Stimulated activated CD8-positive, alpha-beta memory T cell treated with anti-CD3 and anti-CD28 coated beads, Interleukin-2, amount 100 ng/mL, for 48 hours (primary cell): ENCODE measurements around the gene ALG9.

Experiments used
- DNase-seq, 2 donors: peaks; one replicate each; pipeline ENCODE4 v3.0.0-alpha.2; 2020; ENCODE audit warnings: low read depth in 2 of 2

Gene ALG9

DNA sequence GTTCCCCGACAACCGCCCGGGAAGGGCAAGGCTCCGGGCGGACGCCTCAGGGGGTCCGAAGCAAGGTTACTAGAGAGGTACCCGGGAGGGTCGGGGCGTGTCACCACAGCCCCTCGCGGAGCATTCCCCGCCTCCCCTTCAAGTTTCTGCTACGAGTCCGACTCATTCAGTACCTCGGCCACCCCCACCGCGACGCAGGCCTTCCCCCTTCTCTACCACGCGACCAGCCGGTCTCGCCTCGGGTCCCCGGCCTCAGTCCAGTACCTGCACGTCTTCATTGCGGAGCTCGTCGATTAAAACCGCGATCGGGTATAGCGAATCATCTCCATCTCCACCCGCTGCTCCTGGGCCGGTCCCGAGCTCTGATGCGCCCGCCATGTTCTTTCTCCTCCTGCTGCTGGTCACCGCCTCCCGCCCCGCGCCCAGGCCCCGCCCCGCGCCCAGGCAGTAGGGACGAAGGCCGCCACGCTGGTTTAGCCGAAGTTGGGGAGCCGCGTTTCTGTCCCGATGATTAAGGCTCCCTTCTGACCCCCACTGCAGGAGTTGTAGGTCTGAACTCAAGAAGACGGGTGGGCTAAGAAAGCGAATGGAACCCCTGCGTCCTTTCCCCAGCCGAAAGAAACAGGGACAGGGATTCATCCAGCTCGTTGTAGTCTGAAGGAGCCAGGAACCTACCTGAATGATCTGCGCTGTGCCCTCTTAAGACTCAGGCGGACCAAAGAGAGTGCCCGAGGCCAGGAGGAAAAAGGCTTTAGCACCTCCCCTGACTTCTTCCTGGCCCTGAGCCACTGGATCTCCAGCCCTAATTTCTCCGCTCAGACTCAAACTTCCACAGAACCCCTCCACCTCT, 105.2 kb downstream of the ALG9 start, which contains the start of gene PPP2R1B:
Gene PPP2R1B (minus strand): TSS at position 406 of the 850 bp plus-strand sequence. CDS start 28 bp downstream, at position 378.
- peak; percentile 59 to 66 for DNase-seq

- no peak for DNase-seq
Observed at GRCh38 chr11:111765320-111765983, 105.9 kb downstream of the ALG9 start.

DNA sequence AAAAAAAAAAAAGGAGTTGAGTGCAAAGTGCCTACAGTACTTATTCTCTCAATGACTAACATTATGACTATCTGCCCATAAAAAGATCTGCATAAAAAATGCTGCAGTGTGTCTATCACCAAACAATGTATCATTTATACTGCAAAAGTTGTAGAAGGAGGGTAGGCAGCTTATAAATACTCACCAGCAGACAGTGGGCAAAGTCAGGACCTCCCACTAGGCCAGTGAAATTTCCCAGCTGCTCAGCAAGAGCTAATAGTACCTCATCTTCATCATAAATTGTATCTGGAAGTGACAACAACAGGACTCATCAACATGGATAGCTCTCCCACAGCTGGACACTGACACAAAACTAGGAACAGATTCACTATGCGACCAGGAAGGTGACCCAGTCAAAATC, 106.8 kb downstream of the ALG9 start:
- DNase-seq = no peak

GRCh38 chr11:111762981-111763643, 108.3 kb downstream of the ALG9 start:
- DNase-seq = no peak

- no peak for DNase-seq
Observed at GRCh38 chr11:111762526-111762925, 108.9 kb downstream of the ALG9 start.

DNA sequence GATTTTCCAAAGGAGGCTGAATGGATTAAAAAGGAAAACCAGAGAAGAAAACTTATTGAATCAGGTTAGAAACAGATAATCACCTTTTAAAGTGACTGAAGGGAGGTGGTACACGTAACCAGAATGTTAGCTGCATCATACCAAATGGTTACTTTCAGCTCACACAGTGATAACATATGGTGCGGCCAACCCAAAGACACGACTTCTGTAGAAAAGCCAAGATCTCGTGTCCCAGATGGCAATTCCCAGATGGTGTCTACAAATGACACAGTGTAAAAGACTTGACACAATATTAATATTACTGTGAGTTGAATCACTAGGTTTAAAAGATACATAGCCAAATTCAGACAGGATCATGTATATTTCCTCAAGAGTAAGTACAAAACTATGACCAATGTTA, 110.3 kb downstream of the ALG9 start:
- DNase-seq = no peak

DNA sequence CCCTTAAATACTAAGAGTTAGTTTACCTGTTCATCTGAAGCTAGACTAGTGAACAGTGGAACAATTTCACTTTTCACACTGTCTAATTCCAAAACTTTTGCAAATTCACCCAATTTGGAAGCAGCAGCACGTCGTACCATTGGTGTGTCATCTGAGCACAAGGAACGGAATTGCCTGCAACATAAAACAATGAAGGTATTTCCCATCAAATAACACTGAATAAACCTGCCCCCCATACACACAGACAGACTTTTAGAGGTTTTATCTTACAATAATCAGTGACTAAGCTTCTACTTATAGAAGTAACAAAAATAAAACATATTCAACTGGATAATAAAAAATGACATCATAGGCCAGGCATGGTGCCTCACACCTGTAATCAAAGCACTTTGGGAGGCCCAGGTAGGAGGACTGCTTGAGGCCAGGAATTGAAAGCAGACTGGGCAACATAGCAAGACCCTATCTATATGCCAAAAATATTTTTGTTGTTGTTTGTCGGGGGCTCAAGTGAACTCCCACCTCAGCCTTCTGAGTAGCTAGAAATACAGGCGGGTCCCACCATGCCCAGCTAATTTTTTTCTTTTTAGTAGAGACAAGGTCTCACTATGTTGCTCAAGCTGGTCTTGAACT, 111.5 kb downstream of the ALG9 start:
- no peak for DNase-seq

GRCh38 chr11:111759376-111759775, 112.0 kb downstream of the ALG9 start:
- DNase-seq = no peak

GRCh38 chr11:111756097-111756496, 115.3 kb downstream of the ALG9 start:
- DNase-seq = no peak

- DNase-seq = no peak
Observed at GRCh38 chr11:111749646-111750045, 121.7 kb downstream of the ALG9 start.

DNA sequence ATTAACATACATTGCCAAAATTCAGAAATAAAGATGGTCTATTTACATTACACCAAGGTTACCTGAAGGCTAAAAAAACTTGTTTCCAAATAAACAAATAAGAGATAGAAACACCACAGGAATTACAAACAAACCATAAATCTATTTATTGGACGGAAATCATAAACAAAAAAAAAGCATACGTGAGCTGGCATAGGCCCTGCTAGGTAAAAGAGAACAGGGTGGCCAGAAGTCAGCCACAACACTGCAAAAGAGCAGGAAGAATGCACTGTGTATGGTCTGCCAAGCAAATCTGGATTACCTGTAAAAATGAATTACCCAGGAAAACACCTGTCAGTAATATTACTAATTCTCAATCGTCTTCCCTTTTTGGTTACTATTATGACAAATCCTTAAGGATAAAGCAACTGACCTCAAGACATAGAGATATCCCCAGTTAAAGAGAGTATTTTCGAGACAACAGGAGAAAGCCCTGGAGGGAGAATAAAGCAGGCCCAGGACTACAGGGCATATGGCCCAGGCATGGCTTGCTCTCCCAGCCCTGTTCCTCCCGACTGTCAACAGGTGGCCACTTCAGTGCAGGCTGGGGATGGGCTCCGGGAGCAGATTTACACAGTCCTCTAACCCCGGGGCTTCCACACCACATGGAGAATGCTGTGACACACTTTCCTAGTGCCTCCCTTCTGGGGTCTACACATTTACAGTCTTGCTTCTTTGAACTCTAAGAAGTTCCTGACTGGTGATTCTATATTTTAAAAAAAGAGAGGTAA, 123.2 kb downstream of the ALG9 start:
- DNase-seq = no peak

GRCh38 chr11:111745719-111746504, 125.5 kb downstream of the ALG9 start:
- DNase-seq = no peak

GRCh38 chr11:111743700-111744099, 127.7 kb downstream of the ALG9 start:
- DNase-seq = no peak

- DNase-seq = no peak
Observed at GRCh38 chr11:111741751-111742150, 129.6 kb downstream of the ALG9 start.

GRCh38 chr11:111739299-111739698, 132.1 kb downstream of the ALG9 start:
- DNase-seq = no peak

DNA sequence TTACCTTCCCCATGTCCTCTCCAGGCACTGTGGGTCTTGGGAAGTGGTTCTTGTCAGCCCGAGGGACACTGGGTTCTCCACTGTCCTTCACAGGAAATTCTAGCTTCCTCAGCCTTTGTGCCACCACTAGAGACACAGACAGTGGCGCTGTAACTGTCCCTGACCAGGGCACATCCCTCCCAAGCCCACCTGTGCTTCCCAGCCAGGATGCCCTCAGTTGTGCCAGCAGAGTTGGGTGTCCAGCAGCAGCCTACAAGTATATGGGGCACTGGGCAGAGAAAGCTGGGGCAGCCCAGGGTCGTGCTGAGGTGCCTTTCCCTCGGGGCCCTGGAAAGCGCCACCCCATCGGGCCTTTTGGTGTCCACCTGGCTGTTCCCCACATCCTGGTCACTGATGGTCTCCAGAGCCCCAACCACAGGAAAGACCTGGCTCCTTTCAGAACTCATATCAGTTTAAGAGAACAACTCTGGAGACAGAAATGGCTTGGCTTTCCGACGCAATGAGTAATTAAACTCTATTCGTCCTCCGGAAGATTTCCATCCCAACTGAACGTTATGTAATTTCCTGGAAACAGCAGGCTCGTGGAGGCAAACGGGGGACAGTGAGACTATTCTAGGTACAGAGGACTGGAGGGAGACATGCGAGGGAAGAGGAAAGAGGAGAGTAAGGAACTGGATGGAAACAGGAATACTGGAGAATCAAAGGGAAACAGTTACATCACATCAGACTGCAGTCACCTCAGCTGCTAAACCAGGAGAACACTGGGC, 133.8 kb downstream of the ALG9 start:
- no peak for DNase-seq

- no peak for DNase-seq
Observed at GRCh38 chr11:111736621-111737443, 134.5 kb downstream of the ALG9 start.
